ENCODE results near the gene INKA2. TPM values are rescaled to one million over a fixed set of nuclear protein-coding genes. Genes with fewer than 3 reads are reported as not detected.
"Not testable (repeated sequence)": the region's sequence is repeated elsewhere in the genome, so short reads cannot be mapped to it uniquely, and the experiment has no call there.

INKA2 gene
- total RNA-seq, 1 donor from 2014 or later, result 17.9 TPM

- intact Hi-C loops (cut with DNase I), result loop anchor here (5.0 kb wide), 1 partner anchor 38 kb away; no protein-coding TSS in a partner anchor
- peak; percentile 66 for DNase-seq (ENCODE audit: low spot score)
- ATAC-seq, result peak; percentile 30
These were observed 15.8 kb upstream of the INKA2 start for GRCh38 chr1:111754984-111755330.

GRCh38 chr1:111751906-111752575 lies 12.8 kb upstream of the INKA2 start:
- intact Hi-C loops (cut with DNase I), result no loop called here
- no peak for ATAC-seq

GRCh38 chr1:111750856-111751255 lies 11.7 kb upstream of the INKA2 start:
- ATAC-seq, result no peak
- intact Hi-C loops (cut with DNase I), result no loop called here
- DNase-seq (ENCODE audit: low spot score), result no peak

More at GRCh38 chr1:111751906-111752575, 12.8 kb upstream of the INKA2 start:
- no peak for DNase-seq (ENCODE audit: low spot score)

- ATAC-seq, result no peak
- no peak for DNase-seq (ENCODE audit: low spot score)
- intact Hi-C loops (cut with DNase I), result loop anchor here (10.0 kb wide), 1 partner anchor 245 kb away; the partner anchor contains the start of genes ADORA3 and TMIGD3
These were observed 10.4 kb upstream of the INKA2 start for GRCh38 chr1:111749628-111750027.

- DNase-seq (ENCODE audit: low spot score), result no peak
- intact Hi-C loops (cut with DNase I), result loop anchor here (10.0 kb wide), 1 partner anchor 243 kb away; the partner anchor contains the start of genes ADORA3 and TMIGD3
- ATAC-seq, result no peak
These were observed 8.8 kb upstream of the INKA2 start for GRCh38 chr1:111747947-111748346.

- intact Hi-C loops (cut with DNase I), result loop anchor here (10.0 kb wide), 1 partner anchor 243 kb away; the partner anchor contains the start of genes ADORA3 and TMIGD3
- DNase-seq (ENCODE audit: low spot score) (no peak), ATAC-seq (peak; percentile 45)
These were observed 8.1 kb upstream of the INKA2 start for GRCh38 chr1:111747282-111747734.

- intact Hi-C loops (cut with DNase I), result loop anchor here (10.0 kb wide), 1 partner anchor 242 kb away; the partner anchor contains the start of genes ADORA3 and TMIGD3
- no peak for DNase-seq (ENCODE audit: low spot score)
- no peak for ATAC-seq
These were observed 7.4 kb upstream of the INKA2 start for GRCh38 chr1:111746614-111746999.

GRCh38 chr1:111745675-111746613 lies 6.7 kb upstream of the INKA2 start:
- intact Hi-C loops (cut with DNase I), result loop anchor here (10.0 kb wide), 1 partner anchor 241 kb away; the partner anchor contains the start of genes ADORA3 and TMIGD3
- ATAC-seq (no peak), DNase-seq (ENCODE audit: low spot score) (no peak)

GRCh38 chr1:111743679-111744101 lies 4.5 kb upstream of the INKA2 start:
- intact Hi-C loops (cut with DNase I), result loop anchor here (10.0 kb wide), 1 partner anchor 239 kb away; the partner anchor contains the start of genes ADORA3 and TMIGD3
- DNase-seq (ENCODE audit: low spot score) (no peak), ATAC-seq (no peak)

GRCh38 chr1:111742938-111743549 lies 3.8 kb upstream of the INKA2 start:
- intact Hi-C loops (cut with DNase I), result loop anchor here (10.0 kb wide), 1 partner anchor 238 kb away; the partner anchor contains the start of genes ADORA3 and TMIGD3
- no peak for ATAC-seq
- DNase-seq (ENCODE audit: low spot score), result no peak

GRCh38 chr1:111742292-111742691 lies 3.1 kb upstream of the INKA2 start:
- intact Hi-C loops (cut with DNase I), result loop anchor here (10.0 kb wide), 1 partner anchor 237 kb away; the partner anchor contains the start of genes ADORA3 and TMIGD3
- not testable (repeated sequence) for DNase-seq (ENCODE audit: low spot score); ATAC-seq

GRCh38 chr1:111739925-111740765 lies 950 bp upstream of the INKA2 start:
- intact Hi-C loops (cut with DNase I), result loop anchor here (10.0 kb wide), 1 partner anchor 235 kb away; the partner anchor contains the start of genes ADORA3 and TMIGD3
- DNase-seq (ENCODE audit: low spot score) (peak; percentile 79), ATAC-seq (peak; percentile 78)

GRCh38 chr1:111738436-111739193 lies 580 bp downstream of the INKA2 start:
- ATAC-seq, result peak; percentile 56
- DNase-seq (ENCODE audit: low spot score), result peak; percentile 79
- intact Hi-C loops (cut with DNase I), result no loop called here

GRCh38 chr1:111738133-111738435 lies 1.1 kb downstream of the INKA2 start:
- intact Hi-C loops (cut with DNase I), result no loop called here
- DNase-seq (ENCODE audit: low spot score) (no peak), ATAC-seq (no peak)

GRCh38 chr1:111737216-111738132 lies 1.7 kb downstream of the INKA2 start:
- DNase-seq (ENCODE audit: low spot score) (no peak), ATAC-seq (no peak)
- intact Hi-C loops (cut with DNase I), result no loop called here

- no peak for DNase-seq (ENCODE audit: low spot score)
These were observed 2.5 kb downstream of the INKA2 start for GRCh38 chr1:111736548-111737215.

More at GRCh38 chr1:111736548-111737215, 2.5 kb downstream of the INKA2 start:
- ATAC-seq, result no peak
- intact Hi-C loops (cut with DNase I), result no loop called here
